ENCODE results near the gene EPHA5.

EPHA5 gene

DNA sequence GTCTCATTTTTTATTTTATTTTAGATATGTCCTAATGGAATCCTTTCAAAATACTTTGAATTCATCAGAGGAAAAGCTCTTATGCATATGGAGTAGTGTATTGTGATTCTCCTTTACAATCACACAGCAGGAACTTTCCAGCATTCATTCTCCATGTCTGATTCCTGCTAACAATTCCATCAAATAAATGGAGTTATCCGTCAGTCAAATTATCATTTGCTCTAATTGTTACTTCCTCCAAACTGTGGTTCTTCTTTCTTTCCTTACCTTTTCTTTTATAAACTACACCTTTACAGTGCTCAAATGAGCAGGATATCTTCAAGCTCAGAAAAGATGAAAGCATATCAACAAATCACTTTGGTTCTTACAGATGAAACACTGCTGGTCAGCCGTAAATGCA lies 80.4 kb downstream of the EPHA5 start:
- no peaks in the 10 kb centered on the region for H3K36me3 ChIP-seq
- TF ChIP-seq, protein P1, sequence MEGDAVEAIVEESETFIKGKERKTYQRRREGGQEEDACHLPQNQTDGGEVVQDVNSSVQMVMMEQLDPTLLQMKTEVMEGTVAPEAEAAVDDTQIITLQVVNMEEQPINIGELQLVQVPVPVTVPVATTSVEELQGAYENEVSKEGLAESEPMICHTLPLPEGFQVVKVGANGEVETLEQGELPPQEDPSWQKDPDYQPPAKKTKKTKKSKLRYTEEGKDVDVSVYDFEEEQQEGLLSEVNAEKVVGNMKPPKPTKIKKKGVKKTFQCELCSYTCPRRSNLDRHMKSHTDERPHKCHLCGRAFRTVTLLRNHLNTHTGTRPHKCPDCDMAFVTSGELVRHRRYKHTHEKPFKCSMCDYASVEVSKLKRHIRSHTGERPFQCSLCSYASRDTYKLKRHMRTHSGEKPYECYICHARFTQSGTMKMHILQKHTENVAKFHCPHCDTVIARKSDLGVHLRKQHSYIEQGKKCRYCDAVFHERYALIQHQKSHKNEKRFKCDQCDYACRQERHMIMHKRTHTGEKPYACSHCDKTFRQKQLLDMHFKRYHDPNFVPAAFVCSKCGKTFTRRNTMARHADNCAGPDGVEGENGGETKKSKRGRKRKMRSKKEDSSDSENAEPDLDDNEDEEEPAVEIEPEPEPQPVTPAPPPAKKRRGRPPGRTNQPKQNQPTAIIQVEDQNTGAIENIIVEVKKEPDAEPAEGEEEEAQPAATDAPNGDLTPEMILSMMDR (IDR thresholded peaks at IDR 0.05; ENCODE audit: low read depth, low read length) = no peak
- no peak for DNase-seq
- H3K9me3 ChIP-seq = no peaks in the 10 kb centered on the region
- H3K4me3 ChIP-seq (ENCODE audit: low read depth, low read length) = no peak overlapping the region
- H3K4me1 ChIP-seq = no peaks in the 10 kb centered on the region
- H3K27me3 ChIP-seq = no peaks in the 10 kb centered on the region

DNA sequence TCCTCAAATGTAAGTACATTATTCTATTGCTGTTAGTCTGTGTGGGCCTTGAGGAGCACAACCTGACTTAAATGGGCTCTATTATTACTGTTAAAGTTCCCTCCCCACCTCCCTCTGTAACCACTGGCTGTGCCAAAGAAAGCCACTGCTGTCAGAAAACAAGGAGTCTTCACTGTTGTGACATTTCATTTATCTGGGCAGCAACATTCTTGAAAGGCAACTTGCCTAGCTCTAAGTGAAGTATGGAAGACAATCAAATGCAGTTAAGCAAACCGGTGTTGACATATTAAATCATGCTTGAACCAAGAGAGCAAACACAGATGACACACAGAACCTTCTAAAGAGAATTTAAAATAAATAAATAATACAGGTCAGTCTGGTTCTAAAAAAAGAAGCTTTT lies 81.0 kb downstream of the EPHA5 start:
- Histone ChIP-seq H3K36me3 (no peaks in the 10 kb centered on the region), H3K4me1 (no peaks in the 10 kb centered on the region), H3K27me3 (no peaks in the 10 kb centered on the region), H3K4me3 (ENCODE audit: low read depth, low read length) (no peak overlapping the region), H3K9me3 (no peaks in the 10 kb centered on the region)
- DNase-seq = no peak
- TF ChIP-seq, protein P1 (IDR thresholded peaks at IDR 0.05; ENCODE audit: low read depth, low read length) = no peak

DNA sequence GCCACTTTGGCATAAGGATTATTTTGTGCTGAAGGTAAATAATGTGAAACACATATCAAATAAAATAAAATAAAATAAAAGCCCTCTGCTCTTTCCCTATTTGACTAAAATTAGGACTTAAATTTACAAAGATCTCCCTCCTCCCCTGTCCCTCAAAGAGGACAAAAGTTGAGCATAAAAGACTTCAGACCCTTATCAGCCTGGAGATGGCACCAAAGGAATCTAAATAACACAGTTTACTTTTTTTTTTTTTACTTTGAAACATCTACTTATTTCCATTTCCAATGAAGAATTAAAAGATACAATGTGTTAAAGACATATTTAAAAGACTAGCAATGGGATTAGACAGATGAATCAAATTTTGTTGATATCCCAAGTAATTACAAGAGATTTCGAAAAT lies 89.7 kb downstream of the EPHA5 start:
- Histone ChIP-seq H3K4me1 (no peaks in the 10 kb centered on the region), H3K4me3 (ENCODE audit: low read depth, low read length) (no peak overlapping the region), H3K9me3 (no peaks in the 10 kb centered on the region), H3K27me3 (no peaks in the 10 kb centered on the region), H3K36me3 (no peaks in the 10 kb centered on the region)
- no peak for DNase-seq
- TF ChIP-seq, protein P1 (IDR thresholded peaks at IDR 0.05; ENCODE audit: low read depth, low read length) = 0 out of 2 replicates have a peak, but pooled peaks have one; percentile 9

DNA sequence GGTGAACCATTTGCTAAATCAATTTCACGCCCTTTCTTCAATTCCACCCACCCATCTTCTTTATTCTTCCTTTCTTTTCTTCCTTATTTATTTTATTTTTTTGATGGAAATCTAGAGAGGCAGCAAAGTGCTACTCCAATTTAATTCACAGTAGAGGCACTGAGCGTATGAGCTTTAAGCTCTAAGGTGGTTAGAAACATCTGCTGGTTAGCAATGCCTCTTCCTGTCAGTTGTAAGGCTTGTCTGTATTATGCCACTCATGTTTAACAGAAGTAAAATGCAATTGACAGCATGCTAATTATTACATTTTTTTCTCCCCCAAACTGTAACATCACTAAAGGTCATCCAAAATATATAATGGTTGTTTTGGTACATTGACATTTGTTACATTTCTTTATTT lies 103.8 kb downstream of the EPHA5 start:
- no peaks in the 10 kb centered on the region for H3K9me3 ChIP-seq
- H3K36me3 ChIP-seq = no peaks in the 10 kb centered on the region
- TF ChIP-seq, protein P1 (IDR thresholded peaks at IDR 0.05; ENCODE audit: low read depth, low read length) = no peak

DNA sequence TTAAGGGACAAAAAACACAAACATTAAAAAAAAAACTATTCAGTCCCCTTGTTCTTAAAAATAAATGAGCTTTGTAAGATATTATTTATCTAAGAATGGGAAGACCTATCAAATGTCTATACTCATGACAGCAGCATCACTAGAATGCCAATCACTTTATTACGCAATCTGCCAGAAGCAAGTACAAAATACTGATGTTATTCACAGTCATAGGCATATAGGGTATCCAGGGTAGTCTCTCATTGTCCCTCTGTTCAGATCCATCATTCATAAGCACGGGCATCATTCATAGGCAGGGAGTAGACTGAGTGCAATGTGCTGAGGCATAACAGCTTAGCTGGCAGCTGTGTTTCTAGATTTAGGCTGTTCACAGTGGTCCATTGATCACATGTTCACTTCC lies 109.1 kb downstream of the EPHA5 start:
- TF ChIP-seq, protein P1 (IDR thresholded peaks at IDR 0.05; ENCODE audit: low read depth, low read length) = no peak
- H3K36me3 ChIP-seq = no peaks in the 10 kb centered on the region
- no peaks in the 10 kb centered on the region; the same call in 1 of the 2 replicates for H3K9me3 ChIP-seq
- DNase-seq = no peak
- no peak overlapping the region for H3K4me3 ChIP-seq (ENCODE audit: low read depth, low read length)
- H3K4me1 ChIP-seq = no peaks in the 10 kb centered on the region
- H3K27me3 ChIP-seq = no peaks in the 10 kb centered on the region

More for the DNA sequence above, 103.8 kb downstream of the EPHA5 start:
- no peak for DNase-seq
- Histone ChIP-seq H3K27me3 (no peaks in the 10 kb centered on the region), H3K4me3 (ENCODE audit: low read depth, low read length) (no peak overlapping the region), H3K4me1 (no peaks in the 10 kb centered on the region)

DNA sequence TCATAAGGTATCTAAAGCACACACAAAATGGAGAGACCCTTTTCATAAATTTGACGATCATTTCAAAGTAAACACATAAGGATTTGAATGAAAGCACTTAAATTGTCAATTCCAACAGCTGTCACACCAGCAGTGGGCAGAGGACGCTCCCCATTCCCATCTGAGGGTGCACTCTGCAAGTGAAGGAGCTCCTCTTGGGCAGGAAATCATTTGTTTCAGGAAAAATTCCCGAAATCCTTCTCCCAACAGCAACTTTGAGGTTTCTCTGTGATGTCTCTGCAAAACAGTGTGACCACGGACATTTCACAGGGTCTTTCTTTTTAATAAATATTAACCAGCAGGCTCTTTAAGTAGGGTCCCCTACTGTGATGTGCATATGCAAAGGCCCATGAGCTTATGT lies 111.0 kb downstream of the EPHA5 start:
- Histone ChIP-seq H3K9me3 (no peaks in the 10 kb centered on the region; the same call in 1 of the 2 replicates), H3K27me3 (no peaks in the 10 kb centered on the region), H3K4me3 (ENCODE audit: low read depth, low read length) (no peak overlapping the region), H3K36me3 (no peaks in the 10 kb centered on the region), H3K4me1 (no peaks in the 10 kb centered on the region)
- DNase-seq = no peak
- TF ChIP-seq, protein P1 (IDR thresholded peaks at IDR 0.05; ENCODE audit: low read depth, low read length) = no peak

Measured in BE2C (cell line).